ENCODE measurements around the gene BTBD9.
"Not testable (repeated sequence)": the region's sequence is repeated elsewhere in the genome, so short reads cannot be mapped to it uniquely, and the experiment has no call there.

BTBD9 gene

GRCh38 chr6:38349221-38349620 lies 290.5 kb downstream of the BTBD9 start:
- no peak overlapping the region for H3K4me3 ChIP-seq (ENCODE audit: low read length)
- TF ChIP-seq CTCF (conservative IDR thresholded peaks at IDR 0.05; ENCODE audit: low read depth, low read length), result no peak
- DNase-seq (ENCODE audit: low read depth), result no peak

- no peak for DNase-seq (ENCODE audit: low read depth)
- no peak overlapping the region for H3K4me3 ChIP-seq (ENCODE audit: low read length)
- no peak for TF ChIP-seq CTCF (conservative IDR thresholded peaks at IDR 0.05; ENCODE audit: low read depth, low read length)
These were observed 291.4 kb downstream of the BTBD9 start for GRCh38 chr6:38348371-38348770.

- not testable (repeated sequence) for DNase-seq (ENCODE audit: low read depth)
These were observed 291.9 kb downstream of the BTBD9 start for GRCh38 chr6:38347829-38348228.

GRCh38 chr6:38346291-38347079 lies 293.2 kb downstream of the BTBD9 start:
- H3K4me3 ChIP-seq (ENCODE audit: low read length), result no peak overlapping the region
- TF ChIP-seq CTCF (conservative IDR thresholded peaks at IDR 0.05; ENCODE audit: low read depth, low read length), result no peak
- no peak for DNase-seq (ENCODE audit: low read depth)

More at GRCh38 chr6:38347829-38348228, 291.9 kb downstream of the BTBD9 start:
- not testable (repeated sequence) for H3K4me3 ChIP-seq (ENCODE audit: low read length)

GRCh38 chr6:38345586-38345985 lies 294.1 kb downstream of the BTBD9 start:
- TF ChIP-seq CTCF (conservative IDR thresholded peaks at IDR 0.05; ENCODE audit: low read depth, low read length), result no peak
- DNase-seq (ENCODE audit: low read depth), result no peak
- no peak overlapping the region for H3K4me3 ChIP-seq (ENCODE audit: low read length)

- no peak for TF ChIP-seq CTCF (conservative IDR thresholded peaks at IDR 0.05; ENCODE audit: low read depth, low read length)
- H3K4me3 ChIP-seq (ENCODE audit: low read length), result no peak overlapping the region
- no peak for DNase-seq (ENCODE audit: low read depth)
These were observed 298.2 kb downstream of the BTBD9 start for GRCh38 chr6:38341496-38341895.

GRCh38 chr6:38339914-38340313 lies 299.8 kb downstream of the BTBD9 start:
- no peak overlapping the region for H3K4me3 ChIP-seq (ENCODE audit: low read length)
- no peak for DNase-seq (ENCODE audit: low read depth)
- no peak for TF ChIP-seq CTCF (conservative IDR thresholded peaks at IDR 0.05; ENCODE audit: low read depth, low read length)

All from retinal pigment epithelial cell (primary cell).